HepG2 (cell line): ENCODE data around the gene ATXN7L2. TPM values are rescaled to one million over a fixed set of nuclear protein-coding genes. Genes with fewer than 3 reads are reported as not detected.
A peak's percentile ranks its signal among the peaks of the same experiment; 100 is the strongest.

Source experiments
- ATAC-seq: fragments of 200-7000 bp; cut with Tn5 transposase; 3 replicates; pipeline ENCODE4 v1.9.1; 2020; ENCODE audit warnings: mild to moderate bottlenecking, moderate library complexity
- BruUV-seq: library from RNA; stranded (reverse); fragments of 400-500 nt; replicated peaks from 2 replicates; lab custom pipeline; 2021; lab: Mats Ljungman, UMichigan
- CTCF ChIA-PET: fragments of 300-600 bp; formaldehyde crosslinking; extraction: SDS; loops from one replicate; lab custom pipeline; 2021; ENCODE audit warnings: low total read pairs, inconsistent platforms, low intra/inter-chr PET ratio; lab: Yijun Ruan, JAX
- POLR2A ChIA-PET: fragments of 350-600 bp; sonication (Branson Sonifier 250); formaldehyde crosslinking; loops from one replicate; lab custom pipeline; 2020; ENCODE audit warnings: antibody characterized with exemption, inconsistent platforms; lab: Yijun Ruan, JAX
- DNase-seq: peaks from one replicate; pipeline ENCODE4 v3.0.0-alpha.2; 2015; ENCODE audit warnings: low spot score
- FAIRE-seq: peaks from 3 replicates; lab custom pipeline; 2011; peaks lifted over from hg19 to GRCh38; lab: Jason Lieb, UNC
- H2AFZ ChIP-seq: one replicate; pipeline ENCODE4 v1.6.1; 2011; ENCODE audit warnings: low read length, inconsistent platforms
- H3K27ac ChIP-seq: fragments of 300-600 bp; 3 replicates; pipeline ENCODE4 v1.8.0; 2011; ENCODE audit warnings: mixed run types, mild to moderate bottlenecking, mixed read lengths, low read length, inconsistent platforms; ENCODE audit not compliant: insufficient read depth; ENCODE audit errors: extremely low read length
- H3K27me3 ChIP-seq, 2 experiments: fragments of 200-600 bp in 1 of 2; 2 replicates in 1 of 2; 3 replicates in 1 of 2; pipeline versions ENCODE4 v1.6.0 to v1.8.0; 2011; ENCODE audit warnings: low read length in 2 of 2, mild to moderate bottlenecking in 2 of 2, moderate library complexity in 2 of 2, inconsistent platforms in 1 of 2; ENCODE audit not compliant: insufficient read depth in 2 of 2, control insufficient read depth in 1 of 2
- H3K36me3 ChIP-seq, 2 experiments: fragments of 200-600 bp in 1 of 2; replicated peaks in 1 of 2; 2 replicates in 1 of 2; 3 replicates in 1 of 2; pipeline versions ENCODE4 v1.5.1 to v1.8.0; 2011; ENCODE audit warnings: low read length in 2 of 2, inconsistent platforms in 1 of 2; ENCODE audit not compliant: insufficient read depth in 2 of 2, control insufficient read depth in 1 of 2
- H3K4me1 ChIP-seq: 2 replicates; pipeline ENCODE4 v1.5.1; 2012; ENCODE audit warnings: low read length, inconsistent platforms; ENCODE audit not compliant: insufficient read depth
- H3K4me2 ChIP-seq: 2 replicates; pipeline ENCODE4 v1.6.0; 2011; ENCODE audit warnings: low read depth, low read length, inconsistent platforms
- H3K4me3 ChIP-seq, 3 experiments: fragments of 200-600 bp in 1 of 3; sonication (generic), shearing (Covaris generic) in 1 of 3; replicated peaks in 1 of 3; 2 replicates each; pipeline ENCODE4 v1.5.1; 2011 to 2016; ENCODE audit warnings: low read length in 3 of 3, inconsistent platforms in 2 of 3, low read depth in 2 of 3, mild to moderate bottlenecking in 2 of 3, control low read depth in 1 of 3, mixed read lengths in 1 of 3; ENCODE audit not compliant: insufficient read depth in 1 of 3
- H3K79me2 ChIP-seq: one replicate; pipeline ENCODE4 v1.6.1; 2011; ENCODE audit warnings: low read length, inconsistent platforms; ENCODE audit not compliant: insufficient read depth
- H3K9ac ChIP-seq: 2 replicates; pipeline ENCODE4 v1.6.0; 2011; ENCODE audit warnings: mild to moderate bottlenecking, low read depth, low read length, inconsistent platforms; ENCODE audit not compliant: insufficient read depth
- H3K9me3 ChIP-seq: 2 replicates; pipeline ENCODE4 v1.5.1; 2012; ENCODE audit warnings: mild to moderate bottlenecking, low read length
- H4K20me1 ChIP-seq: 2 replicates; pipeline ENCODE4 v1.6.0; 2011; ENCODE audit warnings: inconsistent platforms, mild to moderate bottlenecking, low read length, moderate library complexity; ENCODE audit not compliant: insufficient read depth
- GTF2F1 ChIP-seq: fragments of 150-350 bp; IDR thresholded peaks from 2 replicates; pipeline ENCODE4 v1.6.1; 2014; ENCODE audit warnings: low read length
- ZNF224 ChIP-seq: sonication (generic); formaldehyde crosslinking; IDR thresholded peaks from 2 replicates; pipeline ENCODE4 v1.5.0; 2020; ENCODE audit warnings: mild to moderate bottlenecking, missing genetic modification reagents
- ZNF749 ChIP-seq: sonication (generic); formaldehyde crosslinking; IDR thresholded peaks from 2 replicates; pipeline ENCODE4 v1.8.0; 2022; ENCODE audit warnings: mild to moderate bottlenecking, missing genetic modification reagents, moderate library complexity, borderline replicate concordance
- WGBS: methylation state at CpG from one replicate; pipeline ENCODE4 v1.1.6; 2017; ENCODE audit warnings: low lambda C conversion rate; 5-methylcytosine and 5-hydroxymethylcytosine counted together
- in situ Hi-C: cut with HindIII; loops from 2 replicates; pipeline ENCODE4 v1.10.0; 2017; ENCODE audit warnings: low pct_unique_long_range_greater_than_20kb; ENCODE audit not compliant: extremely low pct_ligation_motif_present
- intact Hi-C: fragments of 100-400 bp; cut with micrococcal nuclease; formaldehyde crosslinking; loops from one replicate; pipeline ENCODE4 v1.10.0; 2022; ENCODE audit not compliant: unreplicated experiment
- polyA plus RNA-seq, 8 experiments: library from polyadenylated mRNA; depleted of rRNA in 3 of 8; stranded (reverse) in 7 of 8; unstranded in 1 of 8; fragments of >200 nt; fragmentation: Illumina TruSeq in 4 of 8; extraction: Trizol in 4 of 8; gene quantifications; 2 replicates each; pipeline versions ENCODE4 v1.2.1 to v1.2.3, GENCODE V29; 2011 to 2016; ENCODE audit warnings: low read depth in 4 of 8, missing spikeins in 1 of 8, mixed read lengths in 1 of 8; ENCODE audit not compliant: insufficient read depth in 1 of 8
- total RNA-seq, 5 experiments: library from RNA; depleted of rRNA; stranded (reverse); fragments of >200 nt; fragmentation: Illumina TruSeq; extraction: Trizol; gene quantifications; 2 replicates each; pipeline ENCODE4 v1.2.3, GENCODE V29; 2016; ENCODE audit warnings: low read depth in 1 of 5
- TF ChIP-seq, protein P1 (sequence below): sonication (generic); formaldehyde crosslinking; IDR thresholded peaks from 2 replicates; pipeline ENCODE4 v1.4.0; 2020; ENCODE audit warnings: low read depth, missing genetic modification reagents

Gene ATXN7L2
- total and polyA plus RNA-seq, 2 of the 13 experiments (the other 11 are each of a cell fraction or from before 2014, with no cell fraction given), result 2.7 to 2.8 TPM

DNA sequence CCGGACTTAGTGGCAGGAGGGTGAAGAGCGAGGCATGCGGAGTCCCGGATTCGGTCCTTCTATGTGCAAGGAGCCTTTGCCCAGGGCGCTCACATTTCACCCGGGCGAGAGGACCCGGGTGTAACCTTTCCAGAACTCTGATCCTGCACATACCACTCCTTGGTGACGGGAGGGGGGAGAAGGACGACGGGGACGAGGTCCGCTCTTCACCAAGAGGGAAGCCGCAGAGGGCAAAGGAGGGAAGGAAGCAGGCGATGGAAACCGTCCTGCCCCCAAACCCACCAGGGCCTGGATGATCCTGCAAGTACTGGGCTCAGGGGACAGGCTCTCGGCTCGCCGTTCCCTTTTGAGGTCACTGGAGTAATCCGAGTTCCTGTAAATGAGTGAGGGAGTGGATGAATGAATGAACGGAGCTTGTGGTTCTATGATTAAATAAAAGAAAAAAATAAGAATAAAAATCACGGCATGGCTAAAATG, 16.4 kb upstream of the ATXN7L2 start:
- intact Hi-C loops (no loop called here), in situ Hi-C loops (no loop called here)
- Histone ChIP-seq H3K36me3 (no peaks in the 10 kb centered on the region), H4K20me1 (no peaks in the 10 kb centered on the region), H3K27me3 (peaks cover 0 to 64% of the 10 kb centered on the region in 2 experiments; a peak in 4 of 5 replicates), H3K4me2 (peak overlapping the region; percentile 62), H3K79me2 (no peaks in the 10 kb centered on the region), H3K4me3 (peak overlapping the region in 2 of 3 experiments; percentile 62 to 75; a peak in 2 of 6 replicates), H3K9me3 (no peaks in the 10 kb centered on the region), H3K9ac (no peak overlapping the region), H3K27ac (no peak overlapping the region), H2AFZ (no peak overlapping the region), H3K4me1 (peaks cover 19% of the 10 kb centered on the region)
- ChIA-PET CTCF (no interaction called here), POLR2A (no interaction called here)
- DNase-seq (no peak), ATAC-seq (peak; percentile 51), FAIRE-seq (no peak)
- TF ChIP-seq, protein P1, sequence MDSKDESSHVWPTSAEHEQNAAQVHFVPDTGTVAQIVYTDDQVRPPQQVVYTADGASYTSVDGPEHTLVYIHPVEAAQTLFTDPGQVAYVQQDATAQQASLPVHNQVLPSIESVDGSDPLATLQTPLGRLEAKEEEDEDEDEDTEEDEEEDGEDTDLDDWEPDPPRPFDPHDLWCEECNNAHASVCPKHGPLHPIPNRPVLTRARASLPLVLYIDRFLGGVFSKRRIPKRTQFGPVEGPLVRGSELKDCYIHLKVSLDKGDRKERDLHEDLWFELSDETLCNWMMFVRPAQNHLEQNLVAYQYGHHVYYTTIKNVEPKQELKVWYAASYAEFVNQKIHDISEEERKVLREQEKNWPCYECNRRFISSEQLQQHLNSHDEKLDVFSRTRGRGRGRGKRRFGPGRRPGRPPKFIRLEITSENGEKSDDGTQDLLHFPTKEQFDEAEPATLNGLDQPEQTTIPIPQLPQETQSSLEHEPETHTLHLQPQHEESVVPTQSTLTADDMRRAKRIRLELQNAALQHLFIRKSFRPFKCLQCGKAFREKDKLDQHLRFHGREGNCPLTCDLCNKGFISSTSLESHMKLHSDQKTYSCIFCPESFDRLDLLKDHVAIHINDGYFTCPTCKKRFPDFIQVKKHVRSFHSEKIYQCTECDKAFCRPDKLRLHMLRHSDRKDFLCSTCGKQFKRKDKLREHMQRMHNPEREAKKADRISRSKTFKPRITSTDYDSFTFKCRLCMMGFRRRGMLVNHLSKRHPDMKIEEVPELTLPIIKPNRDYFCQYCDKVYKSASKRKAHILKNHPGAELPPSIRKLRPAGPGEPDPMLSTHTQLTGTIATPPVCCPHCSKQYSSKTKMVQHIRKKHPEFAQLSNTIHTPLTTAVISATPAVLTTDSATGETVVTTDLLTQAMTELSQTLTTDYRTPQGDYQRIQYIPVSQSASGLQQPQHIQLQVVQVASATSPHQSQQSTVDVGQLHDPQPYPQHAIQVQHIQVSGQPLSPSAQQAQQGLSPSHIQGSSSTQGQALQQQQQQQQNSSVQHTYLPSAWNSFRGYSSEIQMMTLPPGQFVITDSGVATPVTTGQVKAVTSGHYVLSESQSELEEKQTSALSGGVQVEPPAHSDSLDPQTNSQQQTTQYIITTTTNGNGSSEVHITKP (CRISPR knock-in tag), result 0 out of 2 replicates have a peak, but pooled peaks have one; percentile 32
- TF ChIP-seq GTF2F1, result no peak
- TF ChIP-seq ZNF224 (CRISPR knock-in tag), result no peak
- no peak for TF ChIP-seq ZNF749 (CRISPR knock-in tag)
- 11% methylated on average over 17 of the region's 23 CpGs for WGBS
- BruUV-seq, result no TSS peak
